K562 (cell line): ENCODE data around the gene MDH1B. TPM values are rescaled to one million over a fixed set of nuclear protein-coding genes. Genes with fewer than 3 reads are reported as not detected.

Experiments
- ATAC-seq: fragments of 200-7000 bp; cut with Tn5 transposase; 3 replicates; pipeline ENCODE4 v1.9.1; 2020; ENCODE audit warnings: moderate library complexity
- BruUV-seq: library from RNA; stranded (reverse); fragments of 400-500 nt; replicated peaks from 2 replicates; lab custom pipeline; 2021; lab: Mats Ljungman, UMichigan
- CTCF ChIA-PET: fragments of 300-600 bp; formaldehyde crosslinking; extraction: SDS; loops from one replicate; lab custom pipeline; 2021; ENCODE audit warnings: low intra/inter-chr PET ratio; lab: Yijun Ruan, JAX
- POLR2A ChIA-PET: fragments of 300-600, 350-650 bp; sonication (Branson Sonifier 250); formaldehyde crosslinking; extraction: SDS; loops from one replicate; lab custom pipeline; 2021; ENCODE audit warnings: antibody characterized with exemption, inconsistent platforms; lab: Yijun Ruan, JAX
- DNase-seq, 4 experiments: peaks; one replicate each; pipeline versions ENCODE4 v3.0.0 to v3.0.0-alpha.2; 2011 to 2018; ENCODE audit warnings: low spot score in 3 of 4, mixed read lengths in 3 of 4; ENCODE audit errors: extremely low read depth in 1 of 4
- FAIRE-seq: peaks from 2 replicates; lab custom pipeline; 2011; peaks lifted over from hg19 to GRCh38; lab: Jason Lieb, UNC
- H2AFZ ChIP-seq: 2 replicates; pipeline ENCODE4 v1.6.0; 2011; ENCODE audit warnings: low read depth, low read length, control low read depth, inconsistent platforms
- H3K27ac ChIP-seq: fragments of 200-600 bp; 3 replicates; pipeline ENCODE4 v1.8.0; 2011; ENCODE audit warnings: low read depth, mild to moderate bottlenecking, control low read depth, inconsistent platforms, low read length, moderate library complexity, mixed read lengths; ENCODE audit errors: extremely low read depth
- H3K27me3 ChIP-seq, 2 experiments: fragments of 300-600 bp in 1 of 2; 2 replicates in 1 of 2; 3 replicates in 1 of 2; pipeline versions ENCODE4 v1.6.0 to v1.8.0; 2011; ENCODE audit warnings: inconsistent platforms in 2 of 2, low read length in 2 of 2, mild to moderate bottlenecking in 1 of 2, mixed read lengths in 1 of 2, moderate library complexity in 1 of 2; ENCODE audit not compliant: control insufficient read depth in 2 of 2, insufficient read depth in 2 of 2
- H3K36me3 ChIP-seq: fragments of 300-600 bp; 3 replicates; pipeline ENCODE4 v1.8.0; 2011; ENCODE audit warnings: mild to moderate bottlenecking, low read length, inconsistent platforms; ENCODE audit not compliant: control insufficient read depth, insufficient read depth
- H3K4me1 ChIP-seq, 2 experiments: fragments of 200-600 bp in 1 of 2; replicated peaks in 1 of 2; 2 replicates in 1 of 2; 3 replicates in 1 of 2; pipeline versions ENCODE4 v1.5.1 to v1.8.0; 2011; ENCODE audit warnings: inconsistent platforms in 2 of 2, low read length in 2 of 2, mild to moderate bottlenecking in 1 of 2, mixed read lengths in 1 of 2, moderate library complexity in 1 of 2; ENCODE audit not compliant: control insufficient read depth in 2 of 2, insufficient read depth in 2 of 2
- H3K4me2 ChIP-seq: 2 replicates; pipeline ENCODE4 v1.6.1; 2011; ENCODE audit warnings: low read length, control low read depth, inconsistent platforms, mixed read lengths; ENCODE audit not compliant: insufficient read depth
- H3K4me3 ChIP-seq: fragments of 200-600 bp; sonication (generic), shearing (Covaris generic); 2 replicates; pipeline ENCODE4 v1.5.1; 2016; ENCODE audit warnings: control low read depth, inconsistent platforms
- H3K79me2 ChIP-seq: fragments of 200-600 bp; 3 replicates; pipeline ENCODE4 v1.8.0; 2011; ENCODE audit warnings: low read length, inconsistent platforms; ENCODE audit not compliant: control insufficient read depth, insufficient read depth
- H3K9ac ChIP-seq, 2 experiments: 2 replicates each; pipeline versions ENCODE4 v1.6.0 to v1.6.1; 2011; ENCODE audit warnings: low read depth in 2 of 2, low read length in 2 of 2, control low read depth in 1 of 2, inconsistent platforms in 1 of 2, mild to moderate bottlenecking in 1 of 2, mixed read lengths in 1 of 2; ENCODE audit not compliant: insufficient read depth in 1 of 2
- H3K9me1 ChIP-seq: one replicate; pipeline ENCODE4 v1.6.0; 2011; ENCODE audit warnings: inconsistent platforms, mild to moderate bottlenecking, low read length, moderate library complexity; ENCODE audit not compliant: control insufficient read depth, insufficient read depth
- H3K9me3 ChIP-seq: replicated peaks from 2 replicates; pipeline ENCODE4 v1.5.1; 2011; ENCODE audit warnings: low read depth, low read length, inconsistent platforms; ENCODE audit not compliant: control insufficient read depth, insufficient read depth
- H4K20me1 ChIP-seq: replicated peaks from 2 replicates; pipeline ENCODE4 v1.6.1; 2011; ENCODE audit warnings: low read length, inconsistent platforms, mixed read lengths; ENCODE audit not compliant: control insufficient read depth, insufficient read depth
- ARHGAP35 ChIP-seq: fragments of 450-650 bp; IDR thresholded peaks from 2 replicates; pipeline ENCODE4 v1.6.1; 2018; ENCODE audit not compliant: partially characterized antibody
- HBP1 ChIP-seq: fragments of 450-650 bp; formaldehyde crosslinking; IDR thresholded peaks from 2 replicates; pipeline ENCODE4 v1.4.0; 2022; ENCODE audit warnings: missing genetic modification characterization
- MAFF ChIP-seq: IDR thresholded peaks from 2 replicates; pipeline ENCODE4 v1.6.1; 2012; ENCODE audit warnings: low read length, improper control_type of control experiment
- in situ Hi-C: fragments of 300-500 bp; cut with MboI; formaldehyde crosslinking; loops from 4 replicates; pipeline ENCODE4 v1.15.0; 2018; ENCODE audit warnings: inconsistent platforms, mixed read lengths
- intact Hi-C: fragments of 100-400 bp; cut with micrococcal nuclease; formaldehyde crosslinking; loops from 2 replicates; pipeline ENCODE4 v1.14.2; 2022
- polyA plus RNA-seq, 8 experiments: library from polyadenylated mRNA; depleted of rRNA in 4 of 8; stranded (reverse) in 5 of 8; unstranded in 3 of 8; fragments of >200 nt; fragmentation: Nextera tagmentation in 2 of 8; fragmentation: Illumina TruSeq in 1 of 8; extraction: Ambion mirVana in 2 of 8; extraction: Trizol in 1 of 8; gene quantifications; 2 replicates each; pipeline versions ENCODE4 v1.2.1 to v1.2.3, GENCODE V29; 2011 to 2014; ENCODE audit warnings: inconsistent platforms in 1 of 8, missing spikeins in 1 of 8
- total RNA-seq, 7 experiments: library from RNA; depleted of rRNA in 6 of 7; stranded (reverse); fragments of >200 nt in 6 of 7; fragmentation: Illumina TruSeq in 2 of 7; extraction: Trizol in 2 of 7; gene quantifications; 2 replicates each; pipeline versions ENCODE4 v1.2.1 to v1.2.3, GENCODE V29; 2011 to 2021; ENCODE audit warnings: low replicate concordance in 1 of 7

MDH1B gene
- total and polyA plus RNA-seq, 9 of the 15 experiments (the other 6 are each of a cell fraction or from before 2014, with no cell fraction given), result 0.06 to 0.16 (median 0.14) TPM; not detected in 5

- no peaks in the 10 kb centered on the region for H4K20me1 ChIP-seq
- TF ChIP-seq ARHGAP35, result no peak
- peak; percentile 18; the same call in 1 of the 2 replicates for TF ChIP-seq MAFF
- TF ChIP-seq HBP1 (CRISPR knock-in tag), result no peak
- TF ChIP-seq, all 486 proteins: peak for 1
- ATAC-seq, result no peak
- BruUV-seq, result no TSS peak
- Histone ChIP-seq H3K27me3 (no peaks in the 10 kb centered on the region), H3K36me3 (no peaks in the 10 kb centered on the region), H3K79me2 (no peaks in the 10 kb centered on the region), H3K27ac (no peak overlapping the region), H3K9me3 (no peaks in the 10 kb centered on the region), H3K4me2 (no peak overlapping the region), H3K4me1 (no peaks in the 10 kb centered on the region), H3K4me3 (no peak overlapping the region), H2AFZ (no peak overlapping the region), H3K9ac (no peak overlapping the region), H3K9me1 (no peaks in the 10 kb centered on the region)
- POLR2A ChIA-PET, result interaction anchor here (0.7 kb wide), 1 partner anchor 648 kb away, joined by 3 read pairs; no protein-coding TSS in a partner anchor
- intact Hi-C loops, result loop anchor here (10.0 kb wide), 1 partner anchor 302 kb away; no protein-coding TSS in a partner anchor
- no peak for FAIRE-seq
- CTCF ChIA-PET, result no interaction called here
- DNase-seq, result no peak
- in situ Hi-C loops, result no loop called here
Measured at GRCh38 chr2:206696910-206697309, 68.2 kb downstream of the MDH1B start.
